H1 (cell line): ENCODE data around the gene APOBEC3C.
"Not testable (repeated sequence)": the region's sequence is repeated elsewhere in the genome, so short reads cannot be mapped to it uniquely, and the experiment has no call there.

ENCODE experiments used
- CREB1 ChIP-seq: IDR thresholded peaks from 2 replicates; pipeline ENCODE4 v1.6.1; 2012; ENCODE audit warnings: inconsistent platforms
- JUN ChIP-seq: IDR thresholded peaks from 2 replicates; pipeline ENCODE4 v1.6.1; 2011; ENCODE audit warnings: low read depth, mild to moderate bottlenecking, improper control_type of control experiment, low read length
- JUND ChIP-seq: IDR thresholded peaks from 2 replicates; pipeline ENCODE4 v1.6.1; 2011; ENCODE audit warnings: mild to moderate bottlenecking, improper control_type of control experiment, low read length
- POLR2AphosphoS5 ChIP-seq: IDR thresholded peaks from 2 replicates; pipeline ENCODE4 v1.6.1; 2011; ENCODE audit warnings: low read depth, low read length
- SP4 ChIP-seq: IDR thresholded peaks from 2 replicates; pipeline ENCODE4 v1.6.1; 2012; ENCODE audit warnings: low read length, inconsistent platforms
- TF ChIP-seq, protein P1 (sequence below), 3 experiments: IDR thresholded peaks; 1 replicate in 2 of 3; 2 replicates in 1 of 3; pipeline versions ENCODE4 v1.5.1 to v1.6.1; 2011; ENCODE audit warnings: low read length in 3 of 3, mild to moderate bottlenecking in 3 of 3, inconsistent platforms in 2 of 3, low read depth in 1 of 3, moderate library complexity in 1 of 3; ENCODE audit not compliant: insufficient read depth in 1 of 3; ENCODE audit errors: control extremely low read depth in 1 of 3
- TF ChIP-seq, protein P2 (sequence below): IDR thresholded peaks from 2 replicates; pipeline ENCODE4 v1.6.1; 2012; ENCODE audit warnings: inconsistent platforms

DNA sequence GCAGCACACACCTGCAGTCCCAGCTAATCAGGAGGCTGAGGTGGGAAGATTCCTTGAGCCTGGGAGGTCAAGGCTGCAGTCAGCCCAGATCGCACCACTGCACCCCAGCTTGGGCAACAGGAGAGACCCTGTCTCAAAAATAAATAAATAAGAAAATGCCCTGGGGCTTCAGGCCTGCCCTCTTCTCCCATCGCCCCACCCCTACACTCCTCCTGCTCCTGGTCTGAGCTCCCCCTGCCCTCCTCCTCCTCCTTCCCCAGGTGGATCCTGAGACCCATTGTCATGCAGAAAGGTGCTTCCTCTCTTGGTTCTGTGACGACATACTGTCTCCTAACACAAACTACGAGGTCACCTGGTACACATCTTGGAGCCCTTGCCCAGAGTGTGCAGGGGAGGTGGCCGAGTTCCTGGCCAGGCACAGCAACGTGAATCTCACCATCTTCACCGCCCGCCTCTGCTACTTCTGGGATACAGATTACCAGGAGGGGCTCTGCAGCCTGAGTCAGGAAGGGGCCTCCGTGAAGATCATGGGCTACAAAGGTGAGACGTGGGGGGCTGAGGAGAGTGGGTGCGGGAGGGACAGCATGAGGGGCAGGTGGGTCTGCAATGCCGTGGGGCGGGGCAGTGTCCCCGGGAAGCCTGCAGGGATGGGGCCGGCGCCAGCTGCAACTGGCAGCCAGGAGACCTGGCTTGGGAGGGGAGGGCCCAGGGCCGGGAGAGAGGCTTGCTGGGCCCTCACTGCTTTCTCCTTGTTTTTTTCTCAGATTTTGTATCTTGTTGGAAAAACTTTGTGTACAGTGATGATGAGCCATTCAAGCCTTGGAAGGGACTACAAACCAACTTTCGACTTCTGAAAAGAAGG, 17.6 kb downstream of the APOBEC3C start:
- TF ChIP-seq, protein P1, sequence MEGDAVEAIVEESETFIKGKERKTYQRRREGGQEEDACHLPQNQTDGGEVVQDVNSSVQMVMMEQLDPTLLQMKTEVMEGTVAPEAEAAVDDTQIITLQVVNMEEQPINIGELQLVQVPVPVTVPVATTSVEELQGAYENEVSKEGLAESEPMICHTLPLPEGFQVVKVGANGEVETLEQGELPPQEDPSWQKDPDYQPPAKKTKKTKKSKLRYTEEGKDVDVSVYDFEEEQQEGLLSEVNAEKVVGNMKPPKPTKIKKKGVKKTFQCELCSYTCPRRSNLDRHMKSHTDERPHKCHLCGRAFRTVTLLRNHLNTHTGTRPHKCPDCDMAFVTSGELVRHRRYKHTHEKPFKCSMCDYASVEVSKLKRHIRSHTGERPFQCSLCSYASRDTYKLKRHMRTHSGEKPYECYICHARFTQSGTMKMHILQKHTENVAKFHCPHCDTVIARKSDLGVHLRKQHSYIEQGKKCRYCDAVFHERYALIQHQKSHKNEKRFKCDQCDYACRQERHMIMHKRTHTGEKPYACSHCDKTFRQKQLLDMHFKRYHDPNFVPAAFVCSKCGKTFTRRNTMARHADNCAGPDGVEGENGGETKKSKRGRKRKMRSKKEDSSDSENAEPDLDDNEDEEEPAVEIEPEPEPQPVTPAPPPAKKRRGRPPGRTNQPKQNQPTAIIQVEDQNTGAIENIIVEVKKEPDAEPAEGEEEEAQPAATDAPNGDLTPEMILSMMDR (IDR thresholded peaks at IDR 0.05; ENCODE audit: control extremely low read depth in 1 of 3, insufficient read depth in 1 of 3, low read depth in 1 of 3, low read length in 3 of 3): not testable (repeated sequence)
- TF ChIP-seq CREB1, POLR2AphosphoS5, SP4, JUN, JUND: not testable (repeated sequence)
- TF ChIP-seq, protein P2, sequence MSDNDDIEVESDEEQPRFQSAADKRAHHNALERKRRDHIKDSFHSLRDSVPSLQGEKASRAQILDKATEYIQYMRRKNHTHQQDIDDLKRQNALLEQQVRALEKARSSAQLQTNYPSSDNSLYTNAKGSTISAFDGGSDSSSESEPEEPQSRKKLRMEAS: not testable (repeated sequence)
